Measurements from ENCODE around the gene SLC25A25. TPM values are rescaled to one million over a fixed set of nuclear protein-coding genes. Genes with fewer than 3 reads are reported as not detected.

Gene SLC25A25
- total and polyA plus RNA-seq, 10 of the 15 experiments (the other 5 are each of a cell fraction or from before 2014, with no cell fraction given): 0.04 to 17.1 (median 12.4) TPM; not detected in 1

DNA sequence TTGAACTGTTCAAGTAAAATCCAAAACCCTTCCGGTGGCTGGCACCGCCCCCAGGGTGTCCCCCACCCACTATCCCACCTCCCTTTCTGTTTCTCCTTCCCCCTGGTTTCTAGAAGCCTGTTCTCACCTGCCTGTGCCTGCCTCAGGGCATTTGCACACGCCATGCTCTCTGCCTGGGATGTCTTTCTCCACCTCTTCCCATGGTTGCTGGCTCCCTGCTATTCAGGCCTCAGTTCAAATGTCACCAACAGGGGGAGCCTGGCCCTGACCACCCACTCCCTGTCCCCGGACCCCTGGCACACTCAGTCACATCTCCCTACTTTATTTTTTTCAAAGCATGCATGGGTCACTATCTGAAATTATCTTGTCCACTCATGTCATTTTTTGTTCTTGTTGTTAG, 47.3 kb upstream of the SLC25A25 start:
- Histone ChIP-seq H3K4me2 (ENCODE audit: control insufficient read depth, insufficient read depth) (no peak overlapping the region), H3K9me3 (replicated peaks; ENCODE audit: control insufficient read depth, insufficient read depth, low read length) (no peaks in the 10 kb centered on the region), H2AFZ (ENCODE audit: control insufficient read depth, low read depth, low read length) (no peak overlapping the region), H3K36me3 (ENCODE audit: control insufficient read depth in 2 of 2, insufficient read depth in 2 of 2, low read length in 1 of 2) (no peaks in the 10 kb centered on the region), H3K9ac (ENCODE audit: control insufficient read depth, insufficient read depth, low read length) (no peak overlapping the region), H3K4me3 (no peak overlapping the region), H3K4me1 (ENCODE audit: control insufficient read depth, insufficient read depth, low read length) (peaks cover 9% of the 10 kb centered on the region), H3K27me3 (replicated peaks in 1 of 2; ENCODE audit: control insufficient read depth in 2 of 2, insufficient read depth in 2 of 2, low read length in 1 of 2) (no peaks in the 10 kb centered on the region; a peak in 1 of 4 replicates), H3K27ac (ENCODE audit: control insufficient read depth, insufficient read depth) (no peak overlapping the region), H4K20me1 (ENCODE audit: control insufficient read depth, insufficient read depth) (no peaks in the 10 kb centered on the region), H3K79me2 (ENCODE audit: control insufficient read depth, insufficient read depth, low read length) (no peaks in the 10 kb centered on the region)
- FAIRE-seq (no peak), ATAC-seq (peak; percentile 31; the same call in 1 of the 3 replicates), DNase-seq (ENCODE audit: low read depth, low spot score) (no peak)
- CTCF ChIA-PET: interaction anchor here (0.9 to 2.9 kb wide), 6 partner anchors 8 to 94 kb away, joined by 3 to 13 read pairs (median 4); no protein-coding TSS in a partner anchor
- intact Hi-C loops (cut with micrococcal nuclease; ENCODE audit: unreplicated experiment): no loop called here
- POLR2A ChIA-PET: no interaction called here
- no TSS peak for BruUV-seq (replicated peaks)
- RAD21 ChIA-PET (ENCODE audit: unreplicated experiment): interaction anchor here (0.7 to 1.4 kb wide), 3 partner anchors 12 to 77 kb away, joined by 3 to 5 read pairs (median 3); no protein-coding TSS in a partner anchor
- 82% methylated on average over 4 of the region's 4 CpGs for WGBS (ENCODE audit: insufficient coverage, insufficient replicate concordance, low lambda C conversion rate, missing lambda C conversion rate)
- in situ Hi-C loops (cut with MboI): no loop called here
- SMC1A ChIA-PET (ENCODE audit: uncharacterized antibody, unreplicated experiment): interaction anchor here (1.1 kb wide), 1 partner anchor 19 kb away, joined by 3 read pairs; no protein-coding TSS in a partner anchor
- TF ChIP-seq SUPT20H (IDR thresholded peaks at IDR 0.05; ENCODE audit: borderline replicate concordance, control insufficient read depth, low read depth, low read length) (no peak), RAD21 (IDR thresholded peaks at IDR 0.05; ENCODE audit: insufficient read depth, low read depth, low read length) (0 out of 2 replicates have a peak, but pooled peaks have one; percentile 21), SMC3 (IDR thresholded peaks at IDR 0.05; ENCODE audit: borderline replicate concordance, low read length) (peak; percentile 16; the same call in 1 of the 2 replicates), PAX8 (IDR thresholded peaks at IDR 0.05) (no peak)
- TF ChIP-seq, protein P1, sequence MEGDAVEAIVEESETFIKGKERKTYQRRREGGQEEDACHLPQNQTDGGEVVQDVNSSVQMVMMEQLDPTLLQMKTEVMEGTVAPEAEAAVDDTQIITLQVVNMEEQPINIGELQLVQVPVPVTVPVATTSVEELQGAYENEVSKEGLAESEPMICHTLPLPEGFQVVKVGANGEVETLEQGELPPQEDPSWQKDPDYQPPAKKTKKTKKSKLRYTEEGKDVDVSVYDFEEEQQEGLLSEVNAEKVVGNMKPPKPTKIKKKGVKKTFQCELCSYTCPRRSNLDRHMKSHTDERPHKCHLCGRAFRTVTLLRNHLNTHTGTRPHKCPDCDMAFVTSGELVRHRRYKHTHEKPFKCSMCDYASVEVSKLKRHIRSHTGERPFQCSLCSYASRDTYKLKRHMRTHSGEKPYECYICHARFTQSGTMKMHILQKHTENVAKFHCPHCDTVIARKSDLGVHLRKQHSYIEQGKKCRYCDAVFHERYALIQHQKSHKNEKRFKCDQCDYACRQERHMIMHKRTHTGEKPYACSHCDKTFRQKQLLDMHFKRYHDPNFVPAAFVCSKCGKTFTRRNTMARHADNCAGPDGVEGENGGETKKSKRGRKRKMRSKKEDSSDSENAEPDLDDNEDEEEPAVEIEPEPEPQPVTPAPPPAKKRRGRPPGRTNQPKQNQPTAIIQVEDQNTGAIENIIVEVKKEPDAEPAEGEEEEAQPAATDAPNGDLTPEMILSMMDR (IDR thresholded peaks at IDR 0.05 in 2 of 3, conservative IDR thresholded peaks at IDR 0.05 in 1 of 3; ENCODE audit: control insufficient read depth in 2 of 3, extremely low read depth in 1 of 3, insufficient read depth in 1 of 3, low read depth in 3 of 3, low read length in 3 of 3): peak; percentile 20 to 37 (median 28); a peak in 2 of 6 replicates

All from GM12878 (cell line).